Esophagus mucosa (tissue), 1 donor: ENCODE data around the gene PBOV1. TPM values are rescaled to one million over a fixed set of nuclear protein-coding genes. Genes with fewer than 3 reads are reported as not detected.

ENCODE experiments used
- ATAC-seq: fragments of 200-7000 bp; cut with Tn5 transposase; one replicate; pipeline ENCODE4 v1.9.1; 2020
- total RNA-seq: library from RNA; stranded (reverse); gene quantifications from one replicate; pipeline ENCODE4 v1.2.4, GENCODE V29; 2023
- donor health status: DM: yes; HTN: yes; CAD: no.

The PBOV1 gene
- total RNA-seq: not detected

DNA sequence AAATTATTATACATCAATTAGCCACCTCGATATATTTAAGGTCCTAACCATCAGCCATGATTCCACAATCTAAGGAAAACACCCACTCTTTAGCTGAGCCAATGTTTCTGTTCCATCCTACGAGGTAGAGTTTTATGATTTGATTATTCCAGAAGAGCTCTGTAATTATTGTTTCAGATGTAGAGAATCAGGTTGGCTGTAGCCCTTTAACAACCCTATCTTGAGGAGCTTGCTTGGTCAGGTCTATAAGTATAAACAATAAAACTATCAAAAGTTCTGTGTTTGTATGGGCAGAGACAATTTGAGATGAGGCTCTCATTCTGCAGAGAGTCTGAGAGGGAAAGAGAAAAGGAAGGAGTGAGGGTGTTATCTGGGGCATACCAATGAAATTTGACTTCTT lies at the start of gene PBOV1:
Gene PBOV1 (minus strand): TSS at position 43 of the 400 bp plus-strand sequence. CDS start 96 bp downstream, outside the sequence.
- ATAC-seq: no peak

DNA sequence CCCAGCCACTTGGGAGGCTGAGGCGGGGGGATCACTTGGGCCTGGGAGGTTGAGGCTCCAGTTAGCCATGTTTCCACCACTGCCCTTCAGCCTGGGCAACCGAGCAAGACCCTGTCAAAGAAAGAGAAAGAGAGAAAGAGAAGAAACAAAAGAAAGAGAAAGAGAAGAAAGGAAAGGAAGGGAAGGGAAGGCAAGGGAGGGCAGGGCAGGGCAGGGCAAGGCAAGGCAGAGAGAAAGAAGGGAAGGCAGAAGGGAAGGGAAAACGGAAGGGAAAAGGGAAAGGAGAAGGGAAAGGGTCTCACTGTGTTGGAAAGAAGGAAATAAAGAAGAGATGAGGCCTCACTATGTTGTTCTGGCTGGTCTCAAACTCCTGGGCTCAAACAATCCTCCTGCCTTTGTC lies 47.8 kb upstream of the PBOV1 start:
- ATAC-seq: no peak

DNA sequence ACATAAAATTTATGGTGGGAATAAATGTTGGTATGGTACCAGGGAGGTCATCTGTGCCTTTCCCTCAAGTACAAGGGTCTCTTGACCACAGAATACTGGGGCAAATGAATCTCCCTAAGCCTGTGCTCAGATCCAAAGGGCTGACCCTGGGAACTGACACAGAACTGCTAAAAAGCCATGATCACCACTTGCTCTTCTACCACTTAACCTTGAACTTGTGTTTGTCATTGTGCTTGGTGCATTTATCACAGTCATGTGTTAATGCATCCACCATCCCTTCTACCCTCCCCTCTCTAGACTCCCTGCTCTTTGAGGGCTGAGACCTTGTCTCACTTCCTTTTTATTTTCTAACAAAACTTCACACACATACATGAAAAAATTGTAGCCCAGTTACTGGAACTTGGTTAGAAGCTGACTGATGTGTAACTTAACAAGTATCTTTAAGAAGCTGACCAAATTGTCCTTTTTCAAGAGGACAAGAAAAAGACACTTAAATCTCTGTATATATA lies 46.1 kb upstream of the PBOV1 start:
- no peak for ATAC-seq

DNA sequence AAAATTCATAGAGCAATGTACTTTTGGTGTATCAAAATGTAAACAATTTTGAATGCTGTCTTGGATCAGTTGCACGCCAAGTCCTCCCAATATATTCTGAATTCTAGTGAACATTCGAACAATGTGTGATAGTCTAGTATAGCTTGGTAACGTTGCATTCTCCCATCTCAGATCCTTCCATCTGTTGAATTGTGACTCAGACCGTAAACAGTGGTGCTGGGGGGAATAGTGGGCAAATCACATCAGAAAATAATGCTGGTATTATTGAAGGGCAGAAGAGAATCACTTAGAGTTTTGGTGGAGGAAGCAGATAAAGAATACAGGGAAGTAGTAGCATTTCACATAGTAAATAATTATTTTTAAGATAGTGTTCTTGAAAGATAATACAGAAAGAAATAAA lies 45.7 kb upstream of the PBOV1 start:
- ATAC-seq: no peak

DNA sequence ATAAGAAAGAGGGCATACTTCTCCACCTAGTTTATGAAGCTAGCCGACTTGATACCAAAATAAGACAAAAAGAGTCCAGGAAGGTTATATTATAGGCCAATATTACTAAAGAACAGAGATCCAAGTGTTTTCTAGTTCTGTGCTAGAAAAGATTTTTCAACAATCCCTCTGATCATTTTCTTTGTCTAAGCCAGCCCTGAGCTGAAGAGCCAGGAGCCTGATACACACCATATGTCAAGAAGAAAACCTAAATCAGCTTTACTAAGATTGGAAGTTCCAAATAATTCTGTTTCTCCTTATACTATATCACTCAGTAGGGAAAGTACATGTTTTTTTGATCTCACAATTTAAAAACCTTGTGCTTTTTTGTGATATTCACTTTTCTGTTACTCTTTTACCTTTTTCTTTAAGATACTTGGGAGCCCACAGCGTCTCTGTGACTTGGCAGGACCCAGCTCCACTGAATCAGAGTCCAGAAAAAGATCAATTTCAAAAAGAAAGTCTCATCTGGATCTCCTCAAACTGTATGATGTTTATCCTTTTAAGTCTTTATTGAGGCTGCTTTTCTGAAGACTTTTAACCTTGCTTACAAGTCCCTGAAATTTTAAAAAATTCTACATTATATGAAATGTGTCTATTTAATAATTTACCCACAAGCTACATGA lies 43.0 kb upstream of the PBOV1 start:
- ATAC-seq: no peak

DNA sequence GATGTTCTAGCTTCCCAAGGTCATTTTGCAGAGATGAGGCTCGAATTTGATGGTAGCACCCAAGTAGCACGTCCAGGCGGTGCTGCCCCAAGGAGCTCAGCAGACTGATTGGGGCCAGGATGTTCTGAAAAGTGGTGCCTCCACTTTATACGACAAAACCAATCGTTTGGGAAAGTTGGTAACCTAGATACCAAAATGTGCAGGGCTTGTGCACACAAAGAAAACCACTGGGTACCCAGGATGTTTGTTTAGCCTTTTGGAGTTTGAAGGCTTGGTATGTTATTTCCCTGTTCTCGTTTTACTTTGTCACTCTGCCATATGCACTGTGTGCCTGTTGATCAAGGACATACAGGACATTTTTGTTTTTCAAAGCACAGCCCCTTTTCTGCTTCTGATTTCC lies 40.7 kb upstream of the PBOV1 start:
- ATAC-seq: no peak

DNA sequence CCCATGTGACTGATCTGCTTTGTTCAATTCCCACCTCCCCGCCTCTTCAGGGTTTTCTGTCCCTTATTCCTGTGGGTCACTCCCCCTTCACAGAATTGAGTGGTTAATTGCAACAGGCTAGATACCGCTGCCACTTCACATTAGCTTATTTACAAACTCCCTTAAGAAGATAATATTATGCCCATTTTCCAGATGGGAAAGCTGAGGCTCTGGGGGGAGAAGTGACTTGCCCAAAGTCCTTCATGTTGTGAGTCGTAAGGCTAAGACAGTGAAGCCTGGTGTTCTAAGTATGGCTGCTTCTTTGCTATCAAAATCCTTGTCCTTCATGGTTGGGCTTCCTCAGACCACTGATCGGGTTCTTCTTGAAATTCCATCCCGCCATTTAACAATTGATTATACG lies 39.9 kb upstream of the PBOV1 start:
- no peak for ATAC-seq

DNA sequence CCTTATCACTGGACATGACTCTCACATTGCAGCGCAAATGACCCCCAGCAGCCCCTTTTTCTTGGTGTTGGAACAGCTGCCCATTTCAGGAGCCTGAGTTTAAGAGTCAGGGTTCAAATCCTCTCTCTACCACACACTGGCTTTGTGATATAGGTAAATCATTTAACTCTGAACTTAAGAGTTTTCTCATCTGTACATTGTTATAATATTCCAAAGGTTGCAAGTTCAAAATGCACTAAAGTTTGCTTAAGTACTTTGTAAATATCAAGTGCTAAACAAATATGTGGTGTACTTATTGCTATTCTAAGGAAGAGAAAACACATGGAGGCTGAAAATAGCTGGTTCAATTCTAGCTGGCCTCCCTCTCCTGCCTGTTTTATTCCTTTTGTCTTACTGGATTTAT lies 39.3 kb upstream of the PBOV1 start:
- ATAC-seq: no peak

DNA sequence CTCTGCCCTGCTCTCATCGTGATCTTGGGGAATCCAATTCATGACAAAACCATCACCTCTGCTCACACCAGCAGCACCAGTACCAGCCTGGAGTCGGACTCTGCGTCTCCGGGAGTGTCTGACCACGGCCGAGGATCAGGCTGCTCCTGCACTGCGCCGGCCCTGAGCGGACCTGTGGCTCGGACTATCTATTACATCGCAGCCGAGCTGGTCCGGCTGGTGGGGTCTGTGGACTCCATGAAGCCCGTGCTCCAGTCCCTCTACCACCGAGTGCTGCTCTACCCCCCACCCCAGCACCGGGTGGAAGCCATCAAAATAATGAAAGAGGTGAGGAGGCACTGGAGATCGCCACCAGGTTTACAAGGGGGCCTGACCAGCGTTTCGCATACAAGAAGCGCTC lies 37.2 kb upstream of the PBOV1 start:
- ATAC-seq: no peak

DNA sequence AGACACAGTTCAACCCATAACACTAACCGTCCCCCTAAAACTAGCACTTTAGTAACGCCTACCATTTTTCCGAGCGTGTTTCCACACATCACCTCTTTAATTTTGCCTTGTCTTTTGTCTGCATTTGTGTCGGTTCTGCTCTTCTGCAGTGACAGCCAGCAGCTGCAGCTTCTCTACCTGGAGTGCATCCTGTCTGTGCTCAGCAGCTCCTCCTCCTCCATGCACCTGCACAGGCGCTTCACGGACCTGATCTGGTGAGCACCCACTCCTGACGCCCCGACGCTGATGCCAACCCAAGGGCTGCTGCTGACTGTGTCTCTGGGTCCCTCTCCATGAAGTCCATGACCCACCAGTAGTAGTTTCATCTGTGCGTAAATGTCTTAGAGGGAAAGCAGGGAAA lies 35.4 kb upstream of the PBOV1 start:
- ATAC-seq: no peak

DNA sequence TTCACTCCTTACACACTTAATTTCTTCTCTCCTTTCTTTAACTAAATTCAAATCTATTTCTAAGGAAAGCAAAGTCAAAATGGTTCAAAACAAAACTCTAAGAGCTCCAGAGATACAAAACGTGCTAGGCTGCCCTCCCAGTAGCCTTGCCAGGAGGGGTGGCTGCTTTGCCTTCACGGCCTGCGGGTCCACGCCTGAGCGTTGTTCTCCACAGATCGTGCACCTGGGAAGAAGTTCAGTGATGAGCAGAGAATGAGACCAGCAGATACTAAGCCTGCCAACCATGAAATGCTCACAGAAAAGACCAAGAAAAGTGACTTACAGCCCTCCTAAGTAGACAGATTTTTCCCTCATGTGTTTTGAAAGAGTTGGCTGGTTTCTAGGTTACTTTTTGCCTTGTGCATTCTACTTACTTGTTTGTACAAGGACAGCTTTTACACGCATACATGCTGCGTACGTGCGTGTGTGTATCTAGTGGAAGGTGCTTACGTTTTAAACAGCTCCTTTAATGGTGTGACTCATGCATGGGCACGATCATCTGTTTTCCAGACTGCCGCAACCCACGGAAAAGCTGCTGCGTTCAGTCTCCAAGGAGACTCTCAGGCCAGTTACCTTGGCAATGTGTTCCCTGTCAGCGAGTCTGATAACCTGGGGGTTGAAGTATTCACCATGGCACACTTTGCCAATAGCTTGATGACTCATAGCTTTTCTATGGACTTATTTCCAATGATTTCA lies 32.4 kb upstream of the PBOV1 start:
- peak; percentile 84 for ATAC-seq

DNA sequence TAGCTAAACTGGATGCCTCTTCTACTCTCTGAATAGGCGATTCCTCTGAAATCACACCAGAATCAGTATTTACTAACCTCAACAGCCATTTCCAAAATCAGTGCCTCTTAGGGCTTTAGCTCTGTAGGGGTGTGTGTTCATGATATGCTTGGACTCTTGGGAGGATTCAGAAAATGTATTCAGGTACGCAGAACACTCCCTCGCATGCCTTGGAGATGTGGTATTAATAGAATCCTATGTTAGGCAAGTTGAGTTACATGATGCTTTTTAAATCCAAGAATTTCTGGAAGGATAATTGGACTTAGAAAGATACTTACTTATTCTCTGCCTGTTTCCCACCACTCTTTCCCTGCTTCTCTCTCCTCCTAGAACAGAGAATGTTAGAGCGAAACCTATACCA lies 31.8 kb upstream of the PBOV1 start:
- ATAC-seq: no peak

DNA sequence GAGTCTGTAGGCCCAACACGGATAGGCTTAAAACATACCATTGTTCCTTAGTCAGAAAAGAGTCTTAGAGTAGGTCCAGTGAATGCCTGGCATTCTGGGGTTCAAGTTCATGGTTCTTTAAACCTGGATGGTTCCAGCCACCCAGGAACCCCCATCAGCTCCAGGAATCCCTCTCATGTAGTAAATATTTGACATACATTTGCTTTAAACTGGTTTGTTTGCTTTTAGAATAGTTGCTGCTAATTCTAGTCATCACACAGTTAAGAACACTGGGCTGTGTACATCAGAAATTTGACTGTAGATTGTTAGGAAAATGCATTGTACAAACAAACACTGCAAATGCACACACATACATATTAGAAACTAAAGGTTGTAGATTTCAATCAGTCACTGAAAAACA lies 30.6 kb upstream of the PBOV1 start:
- no peak for ATAC-seq

DNA sequence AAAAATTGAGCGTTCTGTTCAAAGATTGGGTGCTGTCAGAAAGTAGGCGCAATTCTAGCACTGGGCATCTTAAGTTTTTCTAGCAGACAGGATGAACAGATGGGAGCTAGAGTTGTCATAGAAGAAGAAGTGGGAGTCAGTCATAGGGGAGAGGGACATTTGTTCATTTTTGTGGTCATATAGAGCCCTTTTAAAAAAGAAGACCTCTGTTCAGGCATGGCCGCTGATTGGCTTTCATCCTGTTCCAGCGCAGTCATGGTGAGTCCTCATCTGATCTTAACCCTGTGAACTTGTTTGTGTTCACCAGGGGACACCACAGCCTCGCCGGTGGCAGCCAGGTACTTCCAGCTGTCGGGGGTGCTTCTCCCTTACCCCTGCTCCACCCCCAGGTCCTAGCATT lies 29.7 kb upstream of the PBOV1 start:
- no peak for ATAC-seq

DNA sequence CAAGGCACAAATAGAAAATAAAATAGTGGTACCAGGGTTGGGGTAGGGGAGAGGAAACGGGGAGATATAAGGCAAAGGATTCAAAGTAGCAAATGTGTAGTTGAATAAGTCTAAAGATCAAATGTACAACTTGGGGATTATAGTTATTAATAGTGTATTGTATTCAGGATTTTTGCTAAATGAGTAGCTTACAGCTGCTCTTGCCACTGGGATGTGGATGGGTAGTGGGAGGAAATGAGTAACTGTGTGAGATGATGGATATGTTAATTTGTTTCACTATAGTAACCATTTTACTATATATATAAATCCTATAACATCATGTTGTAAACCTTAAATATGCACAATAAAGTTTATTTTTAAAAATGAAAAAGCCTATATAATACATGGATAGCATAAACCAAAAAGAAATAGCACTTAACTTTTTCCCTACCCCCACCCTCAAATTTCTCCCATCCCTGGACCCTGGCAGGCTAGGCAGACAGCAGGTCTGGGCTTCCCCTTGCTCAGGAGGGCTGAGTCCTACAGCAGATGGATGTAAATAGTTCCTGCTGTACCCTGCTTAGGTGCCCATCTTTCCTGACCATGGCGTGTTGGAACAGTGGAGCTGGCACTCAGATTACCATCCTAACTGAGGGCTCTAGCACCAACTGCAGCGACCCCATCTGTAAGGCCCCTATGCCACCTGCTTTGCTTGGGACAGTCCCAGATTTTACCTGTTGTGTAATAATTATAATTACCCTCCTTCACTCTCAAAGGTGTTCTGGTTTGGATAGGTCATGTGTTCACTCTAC lies 28.6 kb upstream of the PBOV1 start:
- no peak for ATAC-seq

DNA sequence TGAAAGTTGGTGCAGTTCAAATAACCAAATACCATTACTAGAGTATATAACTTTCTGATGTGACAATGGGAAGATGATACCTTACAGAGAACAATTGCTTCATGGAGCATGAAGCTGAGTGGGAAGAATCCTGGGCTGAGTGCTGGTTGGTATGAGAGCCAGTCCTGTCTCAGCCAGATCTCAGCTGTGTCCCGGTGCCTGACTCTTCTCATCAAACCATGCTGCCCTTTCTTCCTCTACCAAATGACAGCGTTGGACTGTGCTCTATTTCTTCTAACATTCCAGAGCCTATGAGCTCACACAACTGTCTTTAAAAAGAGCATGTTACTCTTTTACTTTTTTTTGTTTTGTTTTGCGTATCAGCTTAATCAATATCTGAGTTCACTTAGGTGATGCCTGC lies 27.5 kb upstream of the PBOV1 start:
- ATAC-seq: no peak

DNA sequence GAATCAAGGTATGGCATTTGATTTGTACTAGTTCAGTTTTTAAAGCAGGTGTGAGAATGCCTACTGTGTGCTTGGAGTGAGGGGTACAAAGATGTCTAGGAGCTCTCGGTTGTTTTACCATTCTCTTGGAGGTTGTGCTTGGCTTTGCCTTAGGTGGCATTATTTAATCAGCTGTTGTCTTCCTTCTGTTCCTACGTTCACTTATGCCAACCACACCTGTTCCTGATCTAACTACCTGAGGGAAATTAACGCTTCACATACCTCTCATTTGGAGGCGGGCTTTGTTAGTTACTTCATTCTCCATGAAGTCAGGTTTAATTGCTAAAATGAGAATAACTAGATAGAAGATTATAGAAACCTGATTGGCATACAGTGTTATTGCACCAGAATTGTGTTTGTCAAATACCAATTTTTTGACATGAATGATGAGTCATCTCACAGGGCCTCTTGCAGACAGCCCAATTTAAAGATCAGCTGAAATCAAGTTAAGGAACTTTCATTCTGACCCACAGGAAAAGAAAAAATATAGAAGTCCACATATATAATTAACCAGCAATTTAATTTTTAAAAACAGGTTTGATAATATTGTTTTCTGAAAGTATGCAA lies 24.8 kb upstream of the PBOV1 start:
- no peak for ATAC-seq

DNA sequence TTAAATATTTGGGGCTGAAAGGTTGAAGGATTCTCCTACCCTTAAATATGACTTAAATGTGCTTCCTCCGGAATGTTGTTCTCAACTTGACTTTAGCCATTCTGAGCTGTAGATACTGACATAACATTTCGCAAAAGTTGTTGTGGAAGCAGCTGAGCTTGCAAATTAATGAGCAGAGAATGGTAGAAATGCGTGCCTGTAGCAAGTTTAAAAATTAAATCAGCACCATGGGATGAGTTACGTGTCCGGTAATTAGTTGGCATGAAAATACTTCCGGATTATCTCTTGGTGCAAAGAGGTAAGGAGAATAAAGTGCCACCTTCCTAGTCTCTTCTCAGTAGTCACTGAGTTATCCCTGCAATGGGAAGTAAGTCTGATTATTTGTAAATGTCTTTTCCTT lies 23.6 kb upstream of the PBOV1 start:
- no peak for ATAC-seq

DNA sequence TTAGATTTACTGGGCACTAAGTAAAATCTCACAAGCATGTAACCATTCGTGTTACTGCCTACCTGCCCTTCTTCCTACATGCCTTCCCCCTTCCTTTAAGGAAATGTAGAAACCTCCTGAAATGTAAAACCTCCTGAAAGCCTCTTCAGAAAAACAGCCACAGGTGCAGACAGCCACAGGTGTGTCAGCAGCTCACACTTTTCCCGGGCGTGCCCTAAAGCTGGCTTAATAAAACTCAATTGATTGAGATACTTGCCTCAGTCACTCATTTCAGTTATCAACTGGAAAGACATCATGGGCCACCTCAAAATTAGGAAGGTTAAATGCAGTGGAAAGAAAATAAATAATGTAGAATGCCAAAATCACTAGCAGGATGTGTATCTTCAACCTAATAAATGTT lies 23.1 kb upstream of the PBOV1 start:
- no peak for ATAC-seq

DNA sequence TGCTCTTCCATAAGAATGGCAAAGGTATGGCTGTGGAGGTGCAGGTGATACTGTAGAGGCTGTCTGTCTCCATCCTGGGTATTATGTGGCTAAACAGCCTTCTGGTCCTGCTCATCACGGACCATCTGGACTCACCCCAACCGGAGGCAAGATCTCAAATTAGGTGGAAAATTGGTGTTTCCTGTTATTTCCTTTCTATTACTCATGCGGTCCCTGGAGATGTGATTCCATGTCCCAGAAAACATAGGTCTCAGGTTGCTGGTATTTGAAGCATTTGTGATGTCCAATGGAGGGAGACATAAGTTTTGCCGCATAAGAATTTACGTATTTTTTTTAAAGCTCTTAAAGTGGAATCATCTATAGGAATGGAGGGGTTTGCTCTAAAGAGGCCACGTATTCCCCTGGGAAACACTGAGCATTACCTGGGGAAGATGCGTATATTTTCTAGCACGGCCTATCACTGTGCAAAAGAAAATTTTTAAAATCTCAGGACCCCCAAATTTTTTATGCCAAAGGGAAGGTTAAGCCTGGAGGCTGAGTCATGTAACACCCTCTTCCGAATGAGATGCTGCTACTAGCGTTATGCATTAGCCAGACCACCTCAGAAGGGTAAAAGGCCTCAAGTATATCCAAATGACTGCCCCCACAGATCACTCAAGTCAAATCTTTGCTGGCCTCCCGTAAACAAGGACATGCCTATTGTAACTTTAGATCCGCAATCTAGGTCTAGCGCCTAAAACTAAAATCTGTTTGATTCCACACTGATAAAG lies 22.4 kb upstream of the PBOV1 start:
- ATAC-seq: no peak

DNA sequence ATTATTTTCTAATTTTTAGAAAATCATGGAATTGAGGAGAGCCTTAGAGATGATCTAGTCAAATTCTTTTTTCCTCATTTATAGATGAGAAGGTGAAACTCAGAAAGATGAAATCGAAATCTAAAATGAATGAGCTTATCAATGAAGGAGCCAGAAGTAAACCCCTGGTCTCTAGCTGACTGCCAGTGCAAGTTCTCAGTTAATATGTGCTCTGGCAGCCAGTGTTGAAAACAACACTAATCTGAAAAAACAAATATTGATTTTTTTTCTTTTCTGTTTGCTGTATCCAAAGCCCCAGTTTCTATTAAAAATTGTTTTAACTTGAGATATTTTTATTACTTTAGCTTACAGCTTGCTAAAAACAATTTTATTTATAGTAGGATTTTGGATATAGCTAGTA lies 21.5 kb upstream of the PBOV1 start:
- no peak for ATAC-seq

DNA sequence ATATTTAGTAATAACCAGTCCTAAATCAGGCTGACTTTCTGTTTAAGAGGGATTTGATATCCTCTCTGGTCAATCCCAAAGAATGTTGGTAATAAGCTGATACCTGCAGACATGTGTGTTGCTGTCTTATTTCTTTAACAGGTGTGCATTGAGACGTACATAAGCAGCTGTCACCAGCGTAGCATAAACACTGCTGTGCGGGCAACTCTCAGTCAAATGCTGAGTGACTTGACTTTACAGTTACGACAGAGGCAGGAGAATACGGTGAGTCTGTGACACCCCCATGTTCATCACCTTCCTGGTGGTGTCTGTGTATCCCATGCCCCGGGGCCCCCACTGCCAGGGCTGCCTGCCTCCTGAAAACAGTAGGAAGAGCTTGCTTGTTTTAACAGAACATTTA lies 20.1 kb upstream of the PBOV1 start:
- ATAC-seq: no peak
